GM21381 (cell line): ENCODE results near the gene WRNIP1.
A peak's percentile ranks its signal among the peaks of the same experiment; 100 is the strongest.

ENCODE experiments used
- ATAC-seq: cut with Tn5 transposase; IDR thresholded peaks from one replicate; pipeline ENCODE4 v1.9.1; 2021; ENCODE audit warnings: mild to moderate bottlenecking, moderate library complexity; ENCODE audit not compliant: unreplicated experiment

Gene WRNIP1

DNA sequence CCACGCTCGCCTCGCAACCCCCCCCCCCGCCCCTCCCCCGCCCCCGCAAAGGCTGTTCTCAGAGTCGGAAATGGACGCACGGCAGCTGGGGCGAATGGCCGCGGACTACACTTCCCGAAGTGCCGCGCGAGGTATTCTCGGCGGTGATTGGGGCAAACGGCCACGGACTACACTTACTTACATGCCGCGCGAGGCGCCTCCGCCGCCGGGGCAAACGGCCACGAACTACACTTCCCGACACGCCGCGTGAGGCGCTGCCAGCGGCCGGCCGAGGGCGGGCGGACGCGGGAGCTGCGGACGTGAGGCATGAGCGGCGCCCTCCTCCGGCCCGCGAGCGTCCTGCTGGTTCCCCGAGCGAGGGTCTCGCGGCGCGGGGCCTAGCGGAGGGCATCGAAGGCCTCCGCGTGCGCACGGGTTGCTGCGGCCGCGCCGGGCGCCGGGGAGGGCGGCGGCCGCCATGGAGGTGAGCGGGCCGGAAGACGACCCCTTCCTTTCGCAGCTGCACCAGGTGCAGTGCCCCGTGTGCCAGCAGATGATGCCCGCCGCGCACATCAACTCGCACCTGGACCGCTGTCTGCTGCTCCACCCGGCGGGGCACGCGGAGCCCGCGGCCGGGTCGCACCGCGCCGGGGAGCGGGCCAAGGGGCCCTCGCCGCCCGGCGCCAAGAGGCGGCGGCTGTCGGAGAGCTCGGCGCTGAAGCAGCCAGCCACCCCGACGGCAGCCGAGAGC is at the start of gene WRNIP1:
Gene WRNIP1, plus strand, starts transcription at position 228 of the 730 bp plus-strand sequence. Its CDS starts 230 bp downstream, at position 458.
- ATAC-seq: peak; percentile 85

DNA sequence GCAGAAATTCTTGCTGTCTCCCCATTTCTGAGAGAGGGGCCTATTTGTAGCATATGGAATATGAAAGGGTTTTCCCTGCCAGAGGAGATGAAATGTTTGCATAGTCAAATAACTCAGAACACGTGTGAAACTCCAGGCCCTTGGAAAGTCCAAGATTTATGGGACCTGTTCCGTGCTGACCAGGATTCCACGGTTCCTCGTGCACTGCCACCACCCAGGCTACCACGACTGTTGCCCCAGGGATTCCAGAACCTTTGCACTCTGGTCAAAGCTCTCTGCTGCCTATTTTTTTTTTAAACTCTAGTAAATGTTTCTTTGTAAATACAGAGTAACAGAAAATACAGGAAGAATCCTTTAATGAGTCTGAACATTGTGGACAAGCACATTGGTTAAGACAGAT is 49.5 kb upstream of the WRNIP1 start:
- no peak for ATAC-seq

DNA sequence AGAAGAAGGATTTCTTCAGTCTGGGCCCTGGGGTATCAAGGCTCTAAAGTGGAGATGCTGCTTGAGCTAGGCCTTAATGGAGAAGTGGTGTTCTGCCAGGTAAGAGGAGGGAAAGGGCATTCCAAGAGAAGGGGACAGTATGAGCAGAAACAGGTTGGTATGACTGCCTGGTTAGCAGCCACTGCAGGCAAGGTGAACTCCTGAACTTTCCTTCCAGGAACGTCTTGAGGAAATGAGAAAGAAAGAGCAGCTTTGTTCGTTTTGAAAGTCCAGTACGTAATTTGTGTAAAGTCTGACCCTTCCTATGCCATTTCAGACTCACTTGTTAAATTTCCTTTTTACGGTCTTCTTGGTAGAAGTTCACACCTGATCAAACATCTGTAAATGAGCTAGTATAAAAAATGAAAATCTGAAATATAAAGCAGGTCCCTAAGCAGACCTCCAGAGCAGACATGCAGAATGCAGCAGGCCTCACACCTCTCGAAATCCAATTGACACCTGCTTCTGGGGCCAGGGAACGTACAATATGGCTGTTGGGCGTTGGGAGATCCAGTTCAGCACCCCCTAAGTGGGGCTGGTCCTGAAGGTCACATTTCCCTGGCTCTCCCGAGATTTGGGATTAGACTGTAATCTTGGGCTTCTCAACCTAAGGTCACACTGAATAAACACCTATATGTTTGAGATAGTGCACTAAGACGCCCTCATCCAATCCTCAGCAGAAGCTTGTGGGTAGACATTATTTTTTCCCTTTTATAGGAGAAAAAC is 48.1 kb upstream of the WRNIP1 start:
- ATAC-seq: no peak

DNA sequence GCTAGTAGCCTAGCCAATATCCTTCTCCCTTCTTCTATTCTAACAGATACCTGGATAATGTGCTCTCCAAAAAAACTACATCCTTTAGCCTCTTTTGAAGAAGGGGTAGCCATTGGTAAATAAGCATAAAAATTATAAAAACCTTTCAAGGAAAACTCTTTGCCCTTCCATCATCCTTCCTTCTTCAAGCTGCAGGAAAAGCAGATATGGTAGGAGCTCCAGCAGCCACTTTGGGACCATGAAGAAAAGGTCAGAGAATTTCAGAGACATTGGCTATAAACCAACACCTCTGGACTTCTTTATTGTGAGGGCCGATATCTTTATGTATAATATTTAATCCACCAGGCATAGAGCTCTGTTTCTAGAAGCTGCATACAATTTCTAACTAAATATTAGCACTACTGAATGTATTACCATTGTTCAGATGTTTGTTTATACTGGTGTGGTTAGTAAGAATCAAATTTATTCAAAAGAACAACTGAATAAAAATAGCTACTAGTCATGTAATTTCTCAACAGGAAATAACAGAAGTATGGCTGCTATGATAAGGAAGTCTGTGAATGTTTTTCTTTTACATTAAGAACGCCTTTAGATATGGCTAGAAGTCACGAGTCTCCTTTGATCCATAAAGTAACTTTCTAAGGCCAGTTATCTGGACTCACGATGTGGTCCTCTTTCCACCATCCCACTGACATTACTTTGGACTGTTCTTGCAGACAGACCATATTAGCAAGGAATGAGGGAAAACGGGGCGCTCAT is 46.7 kb upstream of the WRNIP1 start:
- no peak for ATAC-seq

DNA sequence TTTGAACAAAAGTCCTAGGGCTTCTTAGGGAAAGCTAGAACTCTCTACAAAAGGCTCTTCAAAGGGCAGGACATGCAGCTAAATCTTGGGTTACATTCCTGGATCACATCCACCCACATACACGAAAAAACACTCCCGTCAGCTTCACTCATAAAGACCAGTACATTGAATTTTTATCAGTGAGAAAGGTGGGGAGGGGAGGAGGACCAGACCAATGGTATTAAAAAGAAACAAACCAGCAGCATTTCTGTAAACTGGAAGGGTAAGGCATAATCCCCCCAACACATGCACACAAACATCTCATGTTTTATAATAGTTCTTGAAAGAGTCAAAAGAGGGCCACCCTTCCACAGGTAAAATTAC is 46.1 kb upstream of the WRNIP1 start:
- no peak for ATAC-seq

DNA sequence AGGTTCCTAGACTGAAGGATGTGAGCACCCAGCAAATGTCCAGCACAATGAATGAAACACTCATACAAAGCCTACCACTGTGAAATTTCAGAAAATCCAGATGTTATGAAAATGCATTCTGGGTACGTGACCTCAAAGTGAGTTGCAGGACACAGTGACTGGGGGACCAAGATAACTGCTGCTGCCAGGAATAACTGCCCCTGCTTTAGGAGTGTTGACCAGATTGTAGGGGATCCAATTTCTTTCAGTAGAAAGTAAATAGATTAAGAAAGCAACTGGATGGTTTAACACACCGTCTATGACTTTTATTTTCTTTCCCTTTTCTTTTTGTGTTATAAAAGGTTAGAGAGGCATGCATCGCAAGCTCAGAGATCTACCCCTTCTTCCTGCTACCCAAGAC is 44.0 kb upstream of the WRNIP1 start:
- ATAC-seq: no peak

DNA sequence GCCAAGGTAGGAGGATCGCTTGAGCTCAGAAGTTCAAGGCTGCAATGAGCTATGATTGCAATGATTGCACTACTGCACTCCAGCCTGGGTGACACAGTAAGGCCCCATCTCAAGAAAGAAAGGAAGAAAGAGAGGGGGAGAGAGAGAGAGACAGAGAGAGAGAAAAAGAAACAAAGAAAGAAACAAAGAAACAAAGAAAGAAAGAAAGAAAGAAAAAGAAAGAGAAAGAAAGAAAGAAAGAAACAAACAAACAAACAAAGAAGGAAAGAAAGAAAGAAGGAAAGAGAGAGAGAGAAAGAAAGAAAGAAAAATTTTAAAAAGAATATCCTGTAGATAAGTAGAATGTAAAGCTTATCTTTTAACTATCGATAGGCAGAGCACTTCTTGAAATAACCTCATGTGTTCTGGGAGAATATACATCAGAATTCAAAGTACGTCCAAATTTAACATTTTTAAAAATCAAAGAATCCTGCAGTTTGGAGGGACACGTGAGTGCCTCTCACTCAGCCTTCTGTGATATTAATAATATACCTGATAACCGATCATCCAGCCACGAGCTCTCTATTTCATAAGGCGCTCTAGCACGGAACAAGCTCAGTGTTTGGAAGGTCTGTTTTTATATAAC is 39.7 kb upstream of the WRNIP1 start:
- ATAC-seq: no peak

DNA sequence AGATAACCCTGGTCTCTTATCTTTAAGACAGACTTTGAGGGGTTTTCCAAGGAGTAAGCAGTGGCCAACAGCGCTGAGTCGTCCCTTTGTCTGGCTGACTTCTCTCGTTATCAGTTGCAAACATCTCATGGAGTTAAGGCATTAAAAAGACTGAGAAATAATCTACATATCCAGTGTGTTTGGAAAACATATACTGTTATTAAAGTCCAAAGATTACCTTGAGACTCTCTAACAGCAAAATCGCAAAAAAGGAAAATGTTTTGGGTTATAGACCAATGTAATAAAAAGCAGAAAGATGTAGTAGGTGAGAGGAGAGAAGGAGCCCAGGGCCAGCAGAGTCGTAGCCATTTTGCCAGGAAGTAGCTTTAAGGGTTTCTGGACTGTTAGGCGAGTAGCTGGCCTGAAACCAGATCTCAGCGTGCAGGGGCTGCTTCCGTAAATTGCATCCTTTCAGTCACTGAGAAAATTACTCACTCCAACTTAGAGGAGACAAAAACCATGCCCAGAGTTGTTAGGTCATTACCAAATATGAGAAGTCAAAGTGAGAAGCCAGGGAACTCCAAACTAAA is 39.1 kb upstream of the WRNIP1 start:
- ATAC-seq: peak; percentile 68

DNA sequence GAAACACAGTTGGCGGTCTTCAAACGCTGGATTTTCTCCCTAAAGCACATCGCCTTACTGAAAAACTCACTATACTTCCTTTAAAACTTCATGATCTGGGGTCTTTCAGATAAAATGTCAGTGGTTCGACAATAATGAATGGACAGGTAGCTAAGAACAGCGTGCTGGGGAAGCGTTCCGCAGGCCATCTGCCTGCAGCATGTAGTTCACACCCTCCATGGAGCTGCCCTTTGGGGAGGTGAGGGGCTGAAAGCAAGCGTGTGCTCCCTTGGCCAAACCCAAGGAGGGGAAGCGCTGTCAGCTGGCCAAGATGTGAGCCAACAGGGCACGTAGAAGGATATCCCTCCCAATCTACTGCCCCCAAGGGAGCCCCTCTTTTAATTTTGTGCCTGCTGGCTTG is 35.3 kb upstream of the WRNIP1 start:
- ATAC-seq: no peak

DNA sequence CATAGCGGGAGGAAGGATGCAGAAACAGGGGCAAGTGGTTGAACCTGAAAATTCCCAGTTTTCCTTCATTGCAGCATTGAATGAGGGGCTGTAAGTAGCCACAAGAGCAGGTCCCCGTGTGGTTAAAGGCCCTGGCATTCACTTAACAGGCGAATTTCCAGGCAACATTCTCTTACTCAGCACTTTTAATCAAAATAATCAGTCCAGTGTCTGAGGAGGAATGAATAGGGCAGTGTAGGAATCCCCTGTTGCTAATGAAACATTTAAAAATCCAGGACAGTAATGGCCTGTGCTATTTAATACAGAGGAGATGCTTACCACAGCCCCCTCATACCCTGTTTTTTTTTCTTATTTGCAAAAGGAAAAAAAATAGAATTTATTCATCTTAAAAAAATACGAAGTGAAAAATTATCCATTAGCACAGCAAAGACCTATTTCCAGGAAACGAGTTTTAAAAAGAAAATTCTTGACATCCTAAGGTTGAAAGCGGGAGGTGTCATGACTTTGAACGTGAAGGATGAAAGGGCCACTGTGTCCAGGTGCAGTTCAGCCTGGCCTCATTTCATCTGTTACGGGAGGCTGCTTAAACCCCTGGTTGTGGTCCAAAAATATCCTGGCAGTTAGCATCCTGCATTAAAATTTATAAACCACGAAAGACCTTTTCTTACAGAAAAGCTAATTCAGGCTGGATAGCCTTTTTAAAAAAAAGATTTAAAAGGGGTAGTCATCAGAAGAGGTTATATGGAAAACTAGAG is 34.7 kb upstream of the WRNIP1 start:
- ATAC-seq: no peak

DNA sequence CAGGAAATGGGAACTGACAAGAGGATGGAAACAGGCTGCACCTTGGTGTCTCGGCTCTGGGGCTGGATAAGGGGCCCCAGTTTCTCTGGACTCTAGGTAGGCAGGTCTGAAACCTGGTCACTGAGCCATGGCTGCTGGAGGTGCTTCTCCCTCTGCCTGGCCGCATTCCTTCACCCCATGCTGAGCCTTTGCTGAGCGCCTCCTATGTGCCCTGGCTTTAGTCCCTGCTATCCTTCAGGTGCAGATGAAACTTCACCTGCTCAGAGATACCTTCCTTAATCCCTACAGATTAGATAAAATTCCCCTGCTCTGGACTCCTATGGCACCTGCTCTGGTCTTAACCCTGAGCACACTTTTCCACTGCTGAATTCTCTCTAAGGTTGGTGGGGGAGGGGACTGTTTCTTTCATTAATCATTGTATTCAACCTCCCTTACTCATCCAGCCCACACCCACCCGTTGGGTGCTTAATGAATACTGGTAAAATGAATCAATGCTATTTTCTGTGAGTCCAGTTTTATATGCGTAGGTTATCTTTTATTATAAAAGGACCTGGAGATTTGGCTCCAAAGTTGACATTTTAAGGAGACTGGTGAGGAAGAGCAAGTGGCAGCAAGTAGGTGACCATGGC is 33.8 kb upstream of the WRNIP1 start:
- no peak for ATAC-seq

DNA sequence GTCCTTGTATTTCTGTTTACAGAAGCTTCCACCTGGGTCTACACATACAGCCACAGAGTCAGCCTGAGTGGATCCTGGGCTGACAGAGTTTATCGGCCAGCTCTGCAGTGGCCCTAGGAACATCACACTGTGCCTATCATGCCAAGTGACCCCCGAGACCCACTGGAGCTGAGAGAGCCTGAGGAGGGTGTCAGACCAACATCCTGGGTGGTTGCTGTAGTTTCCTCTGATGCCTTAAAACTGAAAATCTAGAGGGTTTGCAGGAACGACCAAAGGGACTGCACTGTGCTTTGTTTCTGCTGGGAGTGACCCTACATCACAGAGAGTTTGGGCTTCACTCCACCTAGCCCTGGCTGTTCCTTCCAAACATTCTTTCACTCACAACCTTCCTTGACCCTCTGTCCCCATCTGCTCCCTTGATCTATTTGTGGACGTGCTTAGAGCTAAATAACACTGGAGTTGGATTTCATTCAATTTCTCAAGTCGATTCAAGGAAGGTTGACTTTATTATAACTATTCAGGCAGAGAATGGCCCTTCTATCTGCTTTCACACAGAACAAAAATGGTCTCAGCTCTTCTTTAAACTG is 32.6 kb upstream of the WRNIP1 start:
- no peak for ATAC-seq

DNA sequence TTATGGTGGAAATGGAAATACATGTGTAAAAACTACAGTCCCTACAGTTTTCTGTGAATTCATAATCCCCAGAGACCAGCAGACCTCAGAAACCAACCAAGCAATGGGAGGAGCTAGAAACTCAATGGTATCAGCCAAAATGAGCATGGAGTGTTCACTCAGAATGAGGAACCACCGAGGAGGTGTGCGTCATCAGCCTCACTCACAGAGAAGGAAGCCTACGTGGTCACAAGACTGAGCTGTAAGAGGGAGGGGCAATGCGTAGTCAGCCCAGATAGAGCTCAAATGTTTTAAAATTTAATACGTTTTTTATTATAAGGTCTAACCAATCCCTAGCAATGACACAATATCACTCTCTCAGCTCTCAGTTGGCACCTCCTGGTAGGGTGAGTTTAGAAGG is 31.9 kb upstream of the WRNIP1 start:
- ATAC-seq: peak; percentile 89

DNA sequence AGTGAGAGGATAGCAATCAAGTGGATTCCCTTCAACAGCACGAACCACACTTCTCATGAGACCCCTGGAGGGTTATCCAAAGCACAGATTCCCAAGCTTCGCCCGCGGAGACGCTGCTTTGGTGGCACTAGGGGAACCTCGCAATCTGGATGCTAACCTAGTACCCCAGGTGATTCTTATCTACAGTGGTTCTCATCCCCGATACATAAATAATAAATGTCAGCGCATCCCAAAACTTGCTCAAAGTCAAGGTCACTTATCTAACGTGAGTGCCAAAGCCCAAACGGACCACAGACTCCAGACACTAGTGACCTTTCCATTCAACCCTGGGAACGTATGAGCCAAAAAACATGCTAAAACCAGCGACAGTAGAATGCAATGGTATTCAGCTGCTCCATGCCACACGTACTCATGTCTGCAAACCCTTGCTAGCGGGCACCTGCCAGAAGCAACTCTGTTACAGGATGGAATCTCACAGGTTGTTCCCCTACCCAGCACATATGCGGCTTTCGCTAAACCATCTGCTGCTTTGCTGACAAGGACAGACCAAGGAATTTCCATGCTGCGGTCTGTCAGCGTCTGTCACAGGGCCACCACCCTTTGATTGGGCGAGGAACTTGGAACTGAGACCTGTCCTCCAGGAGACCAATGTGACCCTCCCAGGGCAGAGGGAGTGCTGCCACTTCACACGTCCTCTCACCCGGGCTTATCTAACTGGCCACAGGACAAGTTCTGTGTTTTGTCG is 31.3 kb upstream of the WRNIP1 start:
- no peak for ATAC-seq

DNA sequence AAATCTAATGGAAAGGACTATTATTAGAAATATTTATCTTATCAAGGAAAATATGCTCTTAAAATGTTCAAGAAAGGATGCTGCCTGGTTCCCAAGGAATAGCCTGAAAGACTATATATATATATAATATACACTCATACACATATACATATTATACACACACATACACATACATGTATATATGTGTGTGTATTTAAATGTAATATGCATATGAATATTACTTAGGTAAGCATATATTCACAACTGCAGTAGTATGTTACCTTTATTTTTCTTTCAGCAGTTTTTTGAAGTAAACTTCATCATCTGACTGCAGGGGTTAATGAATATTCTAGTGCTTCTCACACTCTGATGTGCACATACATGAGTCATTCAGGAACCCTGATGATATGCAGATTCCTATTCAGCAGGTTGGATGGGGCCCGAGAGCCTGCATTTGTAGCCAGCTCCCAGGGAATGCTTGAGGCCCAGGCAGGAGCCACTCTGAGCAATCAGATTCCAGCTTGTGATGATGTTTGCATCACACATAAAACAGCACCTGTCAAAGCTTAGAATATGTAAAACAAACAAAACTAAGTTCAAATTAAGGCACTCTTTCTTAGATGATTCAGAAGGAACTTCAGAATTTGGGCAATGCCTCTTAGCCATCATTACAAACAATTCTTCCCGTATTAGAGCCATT is 30.6 kb upstream of the WRNIP1 start:
- ATAC-seq: no peak

DNA sequence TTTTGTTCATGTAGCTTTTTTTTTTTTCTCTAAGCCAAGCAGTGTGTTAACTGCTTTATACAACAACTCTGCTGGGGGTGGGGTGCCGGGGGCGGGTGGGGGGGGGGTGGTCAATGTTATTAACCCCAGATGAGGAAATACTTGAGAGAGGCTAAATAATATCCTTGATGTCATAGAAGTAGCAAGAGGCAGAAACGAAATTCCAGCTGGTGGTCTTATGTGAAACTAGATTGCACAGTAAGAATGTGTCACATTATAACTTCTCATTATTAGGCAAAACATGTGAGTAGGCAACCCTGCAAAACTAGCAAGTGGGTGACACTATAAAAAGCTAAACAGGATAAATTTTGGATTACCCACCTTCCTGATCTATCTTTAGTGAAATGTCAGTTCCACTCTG is 27.3 kb upstream of the WRNIP1 start:
- no peak for ATAC-seq

DNA sequence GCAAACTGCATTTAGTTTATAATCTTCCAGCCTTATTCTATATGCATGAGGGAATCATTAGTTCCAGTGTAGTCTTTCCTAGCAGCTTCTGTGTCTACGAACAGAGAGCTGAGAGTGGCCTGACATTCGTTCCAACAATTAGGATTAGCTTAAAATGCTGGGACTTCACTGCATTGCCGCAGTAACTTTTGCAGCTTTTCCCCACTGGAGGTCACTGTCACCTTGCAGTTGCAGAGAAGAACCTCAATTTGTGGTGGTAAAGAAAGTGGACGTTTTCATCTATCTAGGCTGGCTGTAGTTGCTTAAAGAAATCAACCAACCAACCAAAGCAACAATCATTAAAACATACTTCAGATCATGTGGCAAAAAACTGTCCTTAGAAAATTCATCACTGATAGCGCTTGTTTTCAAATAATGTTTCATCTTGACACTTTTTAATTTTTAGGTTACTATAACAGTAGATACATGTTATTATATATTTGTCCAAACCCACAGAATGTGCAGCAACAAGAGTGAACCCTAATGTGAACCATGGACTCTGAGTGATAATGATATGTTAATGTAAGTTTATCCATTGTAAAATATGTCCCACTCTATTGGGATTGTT is 26.7 kb upstream of the WRNIP1 start:
- ATAC-seq: no peak

DNA sequence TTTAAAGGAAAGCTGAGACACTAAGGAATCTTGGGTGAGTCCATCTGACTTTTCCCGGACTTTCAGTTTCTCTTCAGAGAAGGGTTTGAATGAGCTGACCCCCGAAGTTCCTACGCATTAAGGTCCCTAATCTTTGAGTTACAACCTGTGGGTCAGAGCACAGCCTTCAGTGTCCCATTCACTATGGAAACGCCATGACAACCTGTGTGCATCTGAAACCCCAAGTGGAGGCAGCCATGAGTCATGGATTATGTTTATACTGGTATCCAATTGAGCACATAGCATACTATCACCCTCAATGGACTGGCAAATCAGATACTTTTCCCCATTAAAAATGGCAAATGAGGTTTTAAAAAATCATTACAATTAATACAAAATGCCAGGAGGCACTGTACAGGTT is 25.9 kb upstream of the WRNIP1 start:
- no peak for ATAC-seq
